ENCODE results near the gene GTF2H1.

GRCh38 chr11:18393581-18394274 lies 71.4 kb downstream of the GTF2H1 start:
- TF ChIP-seq SPI1 (IDR thresholded peaks at IDR 0.05; ENCODE audit: low read depth, low read length) (no peak), POLR2A (IDR thresholded peaks at IDR 0.05; ENCODE audit: low read depth, low read length) (no peak), POLR2AphosphoS5 (IDR thresholded peaks at IDR 0.05; ENCODE audit: low read depth, low read length) (no peak), TAF1 (IDR thresholded peaks at IDR 0.05; ENCODE audit: low read depth, low read length) (no peak)
